Right ventricle myocardium inferior (tissue), 1 donor: ENCODE measurements around the gene CMPK1. TPM values are rescaled to one million over a fixed set of nuclear protein-coding genes. Genes with fewer than 3 reads are reported as not detected.
"Not testable (repeated sequence)": the region's sequence is repeated elsewhere in the genome, so short reads cannot be mapped to it uniquely, and the experiment has no call there.

Source experiments
- ATAC-seq: fragments of 200-7000 bp; cut with Tn5 transposase; one replicate; pipeline ENCODE4 v1.9.1; 2020; ENCODE audit warnings: mild to moderate bottlenecking, moderate library complexity
- DNase-seq: peaks from one replicate; pipeline ENCODE4 v3.0.0; 2021; ENCODE audit errors: missing footprints
- intact Hi-C: fragments of 100-400 bp; cut with DNase I; formaldehyde crosslinking; loops from one replicate; pipeline ENCODE4 v1.11.0; 2022
- long read RNA-seq: library from polyadenylated mRNA; unstranded; transcript quantifications from one replicate; pipeline ENCODE4 v2.0.0, GENCODE V29; 2021
- total RNA-seq: library from RNA; stranded (reverse); fragmentation: NEBNext Ultra II Directional; extraction: Animal tissue kit (Norgen Biotek cat#: 25700); gene quantifications from one replicate; pipeline ENCODE4 v1.2.1, GENCODE V29; 2021
- donor health status: DM: no; HTN: yes; CAD: no; lungs with severe emphysema.

Gene CMPK1, protein sequence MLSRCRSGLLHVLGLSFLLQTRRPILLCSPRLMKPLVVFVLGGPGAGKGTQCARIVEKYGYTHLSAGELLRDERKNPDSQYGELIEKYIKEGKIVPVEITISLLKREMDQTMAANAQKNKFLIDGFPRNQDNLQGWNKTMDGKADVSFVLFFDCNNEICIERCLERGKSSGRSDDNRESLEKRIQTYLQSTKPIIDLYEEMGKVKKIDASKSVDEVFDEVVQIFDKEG
- 77.4 TPM for total RNA-seq
- long read RNA-seq, transcript CMPK1-203 (6 exons, 2,930 nt) = major isoform, 122 of 134 reads
- long read RNA-seq, partial matches to known transcripts = 5 of 134 reads
- long read RNA-seq, other reads (novel, unspliced or antisense) = 3 of 134 reads

- ATAC-seq (peak; percentile 85), DNase-seq (peak; percentile 92)
- intact Hi-C loops = no loop called here
These were observed at the start of gene CMPK1 for GRCh38 chr1:47333578-47333921. TSS of gene CMPK1 (plus strand) at chr1:47333790. CDS start at chr1:47333946, 156 bp downstream.

- ATAC-seq, DNase-seq, intact Hi-C loops: not testable (repeated sequence)
These were observed 45.5 kb upstream of the CMPK1 start for GRCh38 chr1:47288116-47288515.

- DNase-seq, ATAC-seq, intact Hi-C loops: not testable (repeated sequence)
These were observed 38.7 kb upstream of the CMPK1 start for GRCh38 chr1:47294863-47295262.

- intact Hi-C loops = no loop called here
- ATAC-seq = no peak
- no peak for DNase-seq
These were observed 38.0 kb upstream of the CMPK1 start for GRCh38 chr1:47295579-47295978.

DNA sequence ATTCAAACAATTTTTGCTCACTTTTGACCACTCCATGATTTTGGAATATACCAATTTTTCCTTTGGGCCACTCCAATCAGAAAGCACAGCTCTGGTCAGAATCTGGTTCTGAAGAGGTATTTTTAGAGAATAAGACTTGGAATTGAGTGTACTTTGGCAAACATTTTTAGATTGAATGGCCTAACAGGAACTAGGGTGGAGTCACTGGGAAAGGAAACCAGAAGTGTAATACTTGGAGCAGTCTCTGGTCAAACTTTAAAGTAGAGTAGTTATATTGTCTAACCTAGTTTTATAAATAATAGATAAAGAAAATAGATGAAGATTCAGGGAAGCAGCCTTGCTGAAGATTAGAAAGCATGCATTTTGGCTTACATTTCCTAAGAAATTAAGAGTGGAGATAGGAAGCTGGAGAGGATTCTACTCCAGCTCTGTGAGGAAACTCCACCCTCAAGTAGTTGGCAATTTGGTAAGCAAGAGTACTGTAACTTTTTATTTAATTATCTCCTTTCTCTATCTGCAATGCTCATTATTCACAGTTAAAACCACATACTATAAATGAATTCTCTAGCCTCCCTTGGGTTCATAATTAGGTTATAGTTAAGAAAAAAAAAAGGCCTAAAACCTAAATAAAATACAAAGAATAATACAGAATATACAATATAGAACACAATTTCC lies 35.4 kb upstream of the CMPK1 start:
- intact Hi-C loops = no loop called here
- ATAC-seq (no peak), DNase-seq (no peak)

GRCh38 chr1:47302472-47302871 lies 31.1 kb upstream of the CMPK1 start:
- ATAC-seq (no peak), DNase-seq (no peak)
- intact Hi-C loops = no loop called here

DNA sequence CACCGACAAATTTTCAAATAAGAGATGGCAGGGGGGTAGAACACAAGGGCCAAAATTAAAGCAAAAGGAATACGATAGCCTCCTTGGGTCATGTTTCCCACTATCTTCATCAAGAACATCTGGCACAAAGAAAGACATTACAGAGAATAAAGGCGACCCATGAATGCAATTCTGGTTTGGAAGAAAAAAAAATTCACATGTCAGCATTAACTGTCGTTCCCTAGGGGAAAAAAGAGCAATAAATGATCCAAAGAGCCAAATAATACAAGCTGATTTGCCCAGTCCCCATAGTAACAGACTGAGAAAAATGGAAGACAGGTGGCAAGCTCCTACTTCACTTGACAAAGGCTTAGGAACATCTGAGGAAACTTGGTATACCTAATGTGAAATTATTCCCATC lies 24.2 kb upstream of the CMPK1 start:
- no peak for DNase-seq
- no peak for ATAC-seq
- intact Hi-C loops = no loop called here

DNA sequence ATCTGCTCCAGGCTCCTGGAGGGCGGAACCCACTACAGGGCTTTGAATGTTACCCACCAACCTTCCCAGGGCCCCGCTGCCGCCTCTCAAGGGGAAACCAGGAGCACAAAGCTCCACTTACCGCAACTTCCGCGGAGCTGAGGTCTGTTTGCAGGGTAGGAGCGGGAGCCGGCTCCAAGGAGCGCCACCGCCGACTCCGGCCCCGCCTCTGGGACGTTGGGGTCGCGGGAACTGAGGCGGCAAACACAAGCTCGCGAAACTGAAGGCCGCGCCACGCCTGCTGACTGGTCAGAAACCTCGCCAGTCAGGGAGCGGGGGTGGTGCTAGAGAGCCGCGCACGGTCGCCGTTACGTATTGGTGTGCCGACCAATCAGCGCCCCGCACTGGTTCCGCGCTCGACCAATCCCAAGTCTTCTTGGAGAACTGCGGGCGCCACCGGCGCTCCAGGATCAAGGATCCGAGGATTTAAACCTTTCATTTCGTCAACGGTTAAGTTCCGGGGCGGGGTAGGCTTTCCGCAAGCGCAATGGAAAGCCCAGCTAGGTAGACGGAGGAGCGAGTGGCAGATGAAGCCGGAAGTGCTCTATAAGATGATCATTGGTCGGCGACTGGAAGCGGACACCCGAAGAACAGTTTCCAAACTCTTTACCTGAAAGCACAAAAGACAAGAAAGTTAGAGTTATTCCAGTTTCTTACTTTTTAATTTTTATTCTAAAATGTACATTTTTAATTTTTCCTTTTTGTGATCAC lies 19.5 kb upstream of the CMPK1 start, which contains the start of gene STIL:
STIL (minus strand) TSS at position 233 of the 750 bp plus-strand sequence. CDS start 3,828 bp downstream, outside the sequence.
- DNase-seq (peak; percentile 100), ATAC-seq (peak; percentile 100)
- intact Hi-C loops = loop anchor here (2.0 kb wide), 1 partner anchor 21 kb away; no protein-coding TSS in a partner anchor

GRCh38 chr1:47317841-47318240 lies 15.7 kb upstream of the CMPK1 start:
- intact Hi-C loops = no loop called here
- ATAC-seq = no peak
- no peak for DNase-seq

DNA sequence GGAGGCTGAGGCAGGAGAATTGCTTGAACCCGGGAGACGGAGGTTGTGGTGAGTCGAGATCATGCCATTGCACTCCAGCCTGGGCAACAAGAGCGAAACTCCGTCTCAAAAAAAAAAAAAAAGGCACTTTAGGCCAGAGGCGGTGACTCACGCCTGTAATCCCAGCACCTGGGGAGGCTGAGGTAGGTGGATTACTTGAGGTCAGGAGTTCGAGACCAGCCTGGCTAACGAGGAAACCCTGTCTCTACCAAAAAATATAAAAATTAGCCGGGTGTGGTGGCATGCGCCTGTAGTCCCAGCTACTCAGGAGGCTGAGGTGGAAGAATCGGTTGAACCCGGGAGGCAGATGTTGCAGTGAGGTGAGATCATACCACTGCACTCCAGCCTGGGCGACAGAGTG lies 13.6 kb upstream of the CMPK1 start:
- intact Hi-C loops, ATAC-seq, DNase-seq: not testable (repeated sequence)

DNA sequence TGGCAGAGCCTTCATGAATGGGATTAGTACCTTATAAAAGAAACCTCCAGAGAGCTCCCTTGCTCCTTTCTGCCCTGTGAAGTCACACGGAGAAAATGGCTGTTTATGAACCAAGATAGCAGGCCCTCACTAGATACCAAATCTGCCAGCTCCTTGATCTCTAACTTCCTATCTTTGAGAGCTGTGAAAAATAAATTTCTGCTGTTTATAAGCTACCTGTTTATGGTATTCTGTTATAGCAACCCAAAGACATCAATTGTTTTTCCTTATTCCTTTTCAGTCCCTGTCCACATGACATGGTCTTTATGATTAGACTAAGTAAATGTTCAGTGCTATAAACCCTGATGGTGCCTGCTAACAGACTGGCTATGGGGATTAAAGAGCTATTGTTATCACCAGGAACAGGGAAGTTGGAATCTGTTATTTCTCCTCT lies 10.0 kb upstream of the CMPK1 start:
- DNase-seq = no peak
- intact Hi-C loops = no loop called here
- no peak for ATAC-seq

DNA sequence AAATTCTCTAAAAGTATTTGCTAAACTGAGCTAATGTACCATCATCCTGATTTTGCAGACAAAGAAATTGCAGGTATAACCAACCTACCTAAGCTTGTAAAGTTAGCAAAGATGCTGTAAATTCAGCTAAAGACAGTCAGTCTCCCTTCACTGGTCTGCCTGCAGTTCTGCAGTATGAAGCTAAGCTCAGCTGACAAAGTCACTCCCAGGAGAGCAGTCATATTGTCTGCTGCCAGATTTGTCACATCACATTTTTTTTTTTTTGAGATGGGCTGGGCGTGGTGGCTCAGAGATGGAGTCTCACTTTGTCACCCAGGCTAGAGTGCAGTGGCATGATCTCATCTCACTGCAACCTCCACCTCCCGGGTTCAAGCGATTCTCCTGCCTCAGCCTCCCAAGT lies 8.9 kb upstream of the CMPK1 start:
- ATAC-seq = no peak
- intact Hi-C loops = no loop called here
- DNase-seq = no peak

DNA sequence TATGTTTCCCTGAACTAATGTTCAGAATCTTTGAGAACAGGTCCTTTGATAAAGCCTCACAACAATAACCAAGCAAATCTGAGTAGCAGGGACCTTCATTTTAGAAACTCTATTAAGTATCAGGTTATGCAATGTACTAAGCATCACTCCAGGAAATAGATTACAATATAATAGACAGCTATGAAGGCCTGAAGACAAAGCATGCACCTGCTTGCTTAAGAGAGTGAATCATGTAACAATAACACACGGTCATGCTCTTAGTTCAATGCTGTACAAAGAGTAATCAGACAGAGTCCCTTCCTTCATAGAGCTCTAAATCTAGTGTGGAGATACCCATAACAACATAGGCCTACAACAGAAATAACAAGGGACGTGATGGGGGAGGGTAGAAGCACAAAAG lies 8.1 kb upstream of the CMPK1 start:
- intact Hi-C loops = no loop called here
- no peak for ATAC-seq
- no peak for DNase-seq

DNA sequence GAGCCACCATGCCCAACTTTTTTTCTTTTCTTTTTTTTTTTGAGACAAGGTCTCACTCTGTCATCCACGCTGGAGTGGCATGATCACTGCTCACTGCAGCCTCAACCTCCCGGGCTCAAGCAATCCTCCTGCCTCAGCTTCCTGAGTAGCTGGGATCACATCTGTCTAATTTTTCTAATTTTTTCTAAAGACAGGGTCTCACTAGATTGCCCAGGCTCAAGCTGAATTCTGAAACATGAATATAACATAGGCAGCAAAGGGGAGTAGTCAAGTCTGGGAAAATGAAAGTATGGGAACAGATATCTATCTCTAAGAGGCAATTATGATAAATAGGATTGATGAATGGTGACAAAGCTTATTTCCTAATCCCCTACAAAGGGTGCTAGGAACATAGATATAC lies 7.3 kb upstream of the CMPK1 start:
- no peak for ATAC-seq
- intact Hi-C loops = no loop called here
- no peak for DNase-seq

- ATAC-seq = no peak
- DNase-seq = no peak
- intact Hi-C loops = no loop called here
These were observed 4.6 kb upstream of the CMPK1 start for GRCh38 chr1:47328992-47329391.

DNA sequence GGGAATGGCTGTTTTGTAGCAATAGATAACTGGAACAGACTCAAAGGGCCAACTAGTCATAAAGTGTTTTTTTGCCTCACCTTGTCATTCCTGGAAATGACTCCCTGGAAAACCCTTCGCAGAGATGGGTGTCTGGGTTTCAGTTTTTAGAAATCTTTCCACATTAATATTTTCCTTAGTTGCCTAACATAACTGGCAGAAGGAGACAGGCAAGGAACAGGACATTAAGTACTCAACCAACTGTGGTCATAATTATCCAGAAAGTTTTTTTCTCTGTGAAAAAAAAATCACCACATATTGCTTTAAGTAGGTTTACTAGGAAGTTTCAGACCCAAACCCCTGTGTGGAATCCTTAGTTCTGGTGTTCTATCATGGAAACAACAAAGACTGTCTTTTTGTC lies 3.4 kb upstream of the CMPK1 start:
- ATAC-seq = no peak

GRCh38 chr1:47331875-47332274 lies 1.7 kb upstream of the CMPK1 start:
- ATAC-seq = no peak
- intact Hi-C loops = no loop called here
- no peak for DNase-seq

More for the DNA sequence above, 3.4 kb upstream of the CMPK1 start:
- intact Hi-C loops = no loop called here
- DNase-seq = no peak

- ATAC-seq (no peak), DNase-seq (no peak)
- intact Hi-C loops = no loop called here
These were observed 612 bp upstream of the CMPK1 start for GRCh38 chr1:47332779-47333577.
